ENCODE data around the gene SIT1. TPM values are rescaled to one million over a fixed set of nuclear protein-coding genes. Genes with fewer than 3 reads are reported as not detected.
"Not testable (repeated sequence)": the region's sequence is repeated elsewhere in the genome, so short reads cannot be mapped to it uniquely, and the experiment has no call there.

Gene SIT1
- polyA plus RNA-seq, 3 donors, result 0.27 to 0.48 (median 0.28) TPM

DNA sequence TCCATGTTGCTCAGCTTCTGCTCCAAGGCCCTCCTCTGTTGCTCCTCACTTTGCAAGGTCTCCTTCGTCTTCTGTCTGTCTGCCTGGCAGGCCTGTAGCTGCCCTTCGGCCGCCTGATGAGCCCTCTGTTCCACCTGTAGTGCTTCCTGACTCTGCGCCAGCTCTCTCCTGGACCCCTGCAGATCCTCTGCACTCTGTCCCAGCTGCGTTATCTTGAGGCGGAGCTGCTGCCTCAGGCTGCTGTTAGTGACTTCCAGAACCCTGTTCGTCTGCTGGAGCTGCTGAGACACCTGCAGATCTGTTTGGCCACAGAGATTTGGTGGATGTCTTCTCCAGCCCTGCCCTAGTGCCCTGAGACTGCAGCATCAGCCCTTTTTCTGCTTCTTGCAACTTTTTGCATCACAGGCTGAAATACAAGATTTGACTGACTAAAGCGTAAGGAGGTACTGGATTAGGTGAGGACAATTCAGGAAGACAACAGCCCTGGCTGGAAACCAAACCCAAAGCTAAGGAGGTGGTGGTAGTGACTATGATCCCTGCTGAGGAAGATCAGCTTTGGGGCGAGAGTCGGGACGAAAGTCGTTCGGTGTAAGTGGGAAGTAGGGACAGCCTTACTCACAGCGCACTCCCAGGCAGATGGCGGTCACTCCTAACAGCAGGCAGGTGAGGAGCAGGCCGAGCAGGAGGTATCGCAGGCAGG lies 34.6 kb downstream of the SIT1 start:
- DNase-seq (ENCODE audit: extremely low read depth in 1 of 11, low read depth in 9 of 11, low spot score in 4 of 11), result no peak

DNA sequence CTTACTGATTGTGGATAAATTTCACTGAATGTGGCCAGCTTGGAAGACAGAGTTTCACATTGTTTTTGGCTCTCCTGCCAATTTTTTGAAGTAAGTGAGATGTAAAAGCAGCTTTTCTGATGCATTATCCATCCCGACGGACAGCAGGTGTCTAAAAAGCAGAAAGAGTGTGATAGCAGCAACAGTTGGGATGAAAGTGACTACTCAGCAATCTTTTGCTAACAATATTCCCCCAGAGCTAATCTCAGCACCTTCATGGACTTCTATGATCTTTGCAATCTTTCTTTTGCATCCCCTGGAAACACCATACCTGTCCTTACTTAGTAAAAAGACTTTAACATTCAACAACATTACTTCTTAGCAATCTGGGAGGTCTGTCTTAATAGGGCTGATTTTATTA lies 37.9 kb downstream of the SIT1 start:
- DNase-seq (ENCODE audit: extremely low read depth in 1 of 11, low read depth in 9 of 11, low spot score in 4 of 11), result no peak

DNA sequence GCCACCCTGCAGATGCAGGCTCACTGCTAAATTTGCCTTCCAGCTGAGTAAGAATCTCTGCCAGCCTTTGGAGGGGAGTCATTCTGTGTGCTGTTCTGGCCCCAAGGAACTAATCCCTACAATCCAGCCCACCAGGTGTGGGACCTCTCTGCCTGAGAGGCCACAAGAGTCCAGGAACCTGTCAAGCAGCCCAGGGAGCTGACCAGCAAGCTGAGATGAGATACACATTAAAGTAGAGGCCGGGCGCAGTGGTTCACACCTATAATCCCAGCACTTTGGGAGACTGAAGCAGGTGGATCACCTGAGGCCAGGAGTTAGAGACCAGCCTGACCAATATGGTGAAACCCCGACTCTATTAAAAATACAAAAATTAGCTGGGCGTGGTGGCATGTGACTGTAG lies 38.7 kb downstream of the SIT1 start:
- DNase-seq (ENCODE audit: extremely low read depth in 1 of 11, low read depth in 9 of 11, low spot score in 4 of 11), result not testable (repeated sequence)

DNA sequence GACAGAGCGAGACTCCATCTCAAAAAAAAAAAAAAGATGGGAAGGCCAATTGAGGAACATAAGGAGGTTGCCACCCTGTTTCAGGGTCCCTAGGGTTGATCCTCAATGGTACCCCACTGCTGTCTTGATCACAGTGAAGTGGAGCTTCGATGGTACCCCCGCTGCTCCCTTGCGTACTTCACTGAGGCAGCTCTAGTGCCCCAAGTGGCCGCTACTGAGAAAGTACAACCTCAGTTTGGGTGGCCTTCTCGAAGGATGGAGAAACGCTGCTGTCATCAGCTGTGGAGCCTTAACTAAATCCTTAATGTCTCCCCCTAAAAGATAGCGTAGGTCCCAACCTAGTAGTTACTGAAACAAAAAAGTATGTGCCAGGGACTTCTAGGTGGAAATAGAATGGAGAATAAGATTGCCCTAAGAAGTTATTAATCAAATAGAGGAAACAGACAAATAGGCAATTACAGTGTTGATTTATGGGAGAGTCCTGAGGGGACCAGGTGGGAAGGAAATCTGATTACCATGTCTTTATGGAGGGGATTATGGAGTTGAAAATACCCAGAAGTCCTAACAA lies 39.4 kb downstream of the SIT1 start:
- DNase-seq (ENCODE audit: extremely low read depth in 1 of 11, low read depth in 9 of 11, low spot score in 4 of 11), result no peak

DNA sequence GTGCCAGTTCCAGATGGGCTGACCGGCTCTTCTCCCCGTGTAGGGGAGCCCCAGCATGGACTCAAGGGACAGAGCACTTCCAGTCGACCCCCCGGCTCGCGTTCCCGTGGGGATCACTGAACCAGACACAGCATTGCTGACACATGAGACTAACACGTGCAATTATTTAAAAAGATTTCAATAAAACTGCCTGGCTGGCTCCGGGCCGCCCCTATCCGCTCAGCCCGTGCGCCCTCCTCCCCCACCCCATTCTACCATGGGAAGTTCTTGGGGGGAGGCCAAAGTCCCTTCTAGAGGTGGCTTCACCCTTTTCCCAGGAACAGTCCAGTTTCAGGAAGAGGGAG lies 40.9 kb downstream of the SIT1 start:
- no peak for DNase-seq (ENCODE audit: extremely low read depth in 1 of 11, low read depth in 9 of 11, low spot score in 4 of 11)

GRCh38 chr9:35609001-35609819 lies 41.5 kb downstream of the SIT1 start:
- DNase-seq (ENCODE audit: extremely low read depth in 1 of 11, low read depth in 9 of 11, low spot score in 4 of 11), result no peak

DNA sequence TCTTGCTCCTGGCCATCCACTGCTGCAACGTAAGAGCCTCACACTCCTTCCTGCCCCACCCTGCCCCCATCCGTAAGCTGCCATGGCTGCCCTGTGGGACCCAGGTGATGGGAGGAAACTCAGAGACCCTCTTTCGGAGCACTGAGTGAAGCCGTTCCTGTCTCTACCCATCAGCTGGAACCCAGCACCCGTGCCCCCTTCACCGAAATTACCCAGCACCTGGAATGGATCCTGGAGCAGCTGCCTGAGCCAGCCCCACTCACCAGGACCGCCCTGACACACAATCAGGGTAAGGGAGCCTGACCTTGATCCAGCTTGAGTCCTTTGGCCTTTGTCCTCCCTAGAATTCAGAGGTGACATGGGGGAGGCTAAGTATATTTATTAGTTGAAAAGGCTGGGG lies 42.5 kb downstream of the SIT1 start:
- DNase-seq (ENCODE audit: extremely low read depth in 1 of 11, low read depth in 9 of 11, low spot score in 4 of 11), result no peak

DNA sequence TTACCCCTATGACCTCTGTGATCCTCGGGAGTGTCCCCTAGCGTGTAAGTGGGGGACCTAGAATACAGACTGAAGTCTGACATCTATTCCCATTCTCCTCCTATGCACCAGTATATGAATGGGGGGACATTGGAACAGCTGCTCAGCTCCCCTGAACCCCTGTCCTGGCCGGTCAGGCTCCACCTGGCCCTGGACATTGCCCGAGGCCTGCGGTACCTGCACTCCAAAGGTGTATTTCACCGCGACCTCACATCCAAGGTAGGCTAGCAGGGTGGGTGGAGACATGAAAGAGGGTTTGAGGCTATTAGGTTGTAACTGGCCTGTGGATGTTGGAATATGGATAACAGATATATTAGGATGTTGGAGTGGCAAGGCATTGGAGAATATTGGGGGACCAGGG lies 44.0 kb downstream of the SIT1 start:
- no peak for DNase-seq (ENCODE audit: extremely low read depth in 1 of 11, low read depth in 9 of 11, low spot score in 4 of 11)

GRCh38 chr9:35606138-35606504 lies 44.6 kb downstream of the SIT1 start:
- DNase-seq (ENCODE audit: extremely low read depth in 1 of 11, low read depth in 9 of 11, low spot score in 4 of 11), result no peak

- no peak for DNase-seq (ENCODE audit: extremely low read depth in 1 of 11, low read depth in 9 of 11, low spot score in 4 of 11)
Observed at GRCh38 chr9:35605351-35606137, 45.2 kb downstream of the SIT1 start.

- peak in 8 of 11 donors; percentile 13 to 64 (median 56) for DNase-seq (ENCODE audit: extremely low read depth in 1 of 11, low read depth in 9 of 11, low spot score in 4 of 11)
Observed at GRCh38 chr9:35604578-35605350, 46.0 kb downstream of the SIT1 start, which contains the start of gene TESK1. TESK1 (plus strand) TSS chr9:35605262; CDS start chr9:35605620, 358 bp downstream.

- peak; percentile 96 to 100 (median 100) for DNase-seq (ENCODE audit: extremely low read depth in 1 of 11, low read depth in 9 of 11, low spot score in 4 of 11)
Observed at GRCh38 chr9:35603986-35604577, 46.6 kb downstream of the SIT1 start.

- DNase-seq (ENCODE audit: extremely low read depth in 1 of 11, low read depth in 9 of 11, low spot score in 4 of 11), result peak in 3 of 11 donors; percentile 28 to 36 (median 30)
Observed at GRCh38 chr9:35603506-35603985, 47.2 kb downstream of the SIT1 start.

GRCh38 chr9:35599763-35600604 lies 50.7 kb downstream of the SIT1 start:
- no peak for DNase-seq (ENCODE audit: extremely low read depth in 1 of 11, low read depth in 9 of 11, low spot score in 4 of 11)

All from renal cortex interstitium (tissue), 11 donors.